OCI-LY1 (cell line): ENCODE measurements around the gene PPFIA1.

ENCODE experiments used
- H2AFZ ChIP-seq: fragments of 200-600 bp; sonication (generic), shearing (Covaris generic); 2 replicates; pipeline ENCODE4 v1.6.0; 2014; ENCODE audit warnings: antibody characterized with exemption, mild to moderate bottlenecking, low read length
- H3F3A ChIP-seq: fragments of 200-600 bp; sonication (generic), shearing (Covaris generic); 2 replicates; pipeline ENCODE4 v1.6.0; 2014; ENCODE audit warnings: mild to moderate bottlenecking, antibody characterized with exemption, low read length, moderate library complexity; ENCODE audit not compliant: insufficient read depth
- H3K27ac ChIP-seq: fragments of 200-600 bp; sonication (generic); 2 replicates; pipeline ENCODE4 v1.5.1; 2014; ENCODE audit warnings: low read length, mixed run types, mild to moderate bottlenecking, low read depth; ENCODE audit not compliant: poor library complexity, severe bottlenecking
- H3K27me3 ChIP-seq: fragments of 200-600 bp; sonication (generic); 2 replicates; pipeline ENCODE4 v1.6.0; 2014; ENCODE audit warnings: antibody characterized with exemption, mild to moderate bottlenecking, low read length, moderate library complexity; ENCODE audit not compliant: insufficient read depth
- H3K36me3 ChIP-seq: fragments of 200-600 bp; sonication (generic); 2 replicates; pipeline ENCODE4 v1.6.1; 2014; ENCODE audit warnings: mild to moderate bottlenecking, antibody characterized with exemption, low read length, moderate library complexity, mixed read lengths; ENCODE audit not compliant: insufficient read depth
- H3K4me1 ChIP-seq: fragments of 200-600 bp; sonication (generic); 2 replicates; pipeline ENCODE4 v1.5.1; 2014; ENCODE audit warnings: mild to moderate bottlenecking, low read length, moderate library complexity; ENCODE audit not compliant: insufficient read depth, severe bottlenecking
- H3K4me2 ChIP-seq: fragments of 200-600 bp; sonication (generic), shearing (Covaris generic); 2 replicates; pipeline ENCODE4 v1.6.1; 2014; ENCODE audit warnings: low read length
- H3K4me3 ChIP-seq: fragments of 200-600 bp; sonication (generic); 2 replicates; pipeline ENCODE4 v1.5.1; 2014; ENCODE audit warnings: low read length, low read depth, mild to moderate bottlenecking, mixed read lengths; ENCODE audit not compliant: poor library complexity, severe bottlenecking
- H3K79me2 ChIP-seq: fragments of 200-600 bp; shearing (Covaris generic); 2 replicates; pipeline ENCODE4 v1.6.1; 2016; ENCODE audit warnings: mixed run types, low read length, mixed read lengths; ENCODE audit not compliant: insufficient read depth
- H3K9ac ChIP-seq: fragments of 200-600 bp; sonication (generic), shearing (Covaris generic); 2 replicates; pipeline ENCODE4 v1.6.1; 2014; ENCODE audit warnings: mild to moderate bottlenecking, low read length, mixed read lengths
- H3K9me2 ChIP-seq: fragments of 200-600 bp; sonication (generic), shearing (Covaris generic); 2 replicates; pipeline ENCODE4 v1.6.1; 2014; ENCODE audit warnings: low read depth, mild to moderate bottlenecking, low read length, mixed read lengths
- H3K9me3 ChIP-seq: fragments of 200-600 bp; shearing (Covaris generic); 2 replicates; pipeline ENCODE4 v1.6.1; 2014; ENCODE audit warnings: low read length, mixed read lengths
- H4K20me1 ChIP-seq: fragments of 200-600 bp; sonication (generic), shearing (Covaris generic); 2 replicates; pipeline ENCODE4 v1.6.0; 2016; ENCODE audit warnings: mild to moderate bottlenecking, low read length; ENCODE audit not compliant: insufficient read depth
- CTCF ChIP-seq: fragments of 200-600 bp; sonication (generic), shearing (Covaris generic); IDR thresholded peaks from 2 replicates; pipeline ENCODE4 v1.5.1; 2017; ENCODE audit warnings: mild to moderate bottlenecking, antibody characterized with exemption, low read length, moderate library complexity, mixed read lengths
- EZH2 ChIP-seq: fragments of 200-600 bp; sonication (generic), shearing (Covaris generic); IDR thresholded peaks from 2 replicates; pipeline ENCODE4 v1.8.0; 2017; ENCODE audit warnings: borderline replicate concordance, mixed run types, mild to moderate bottlenecking, antibody characterized with exemption, low read length, moderate library complexity, mixed read lengths

PPFIA1 gene

GRCh38 chr11:70311616-70312015 is 41.1 kb downstream of the PPFIA1 start:
- TF ChIP-seq CTCF = no peak
- no peak for TF ChIP-seq EZH2
- H3K9me3 ChIP-seq = no peaks in the 10 kb centered on the region
- peaks cover 32% of the 10 kb centered on the region for H3K4me1 ChIP-seq
- H3K27me3 ChIP-seq = no peaks in the 10 kb centered on the region
- H3K36me3 ChIP-seq = peaks cover 5% of the 10 kb centered on the region; the same call in 1 of the 2 replicates
- no peaks in the 10 kb centered on the region for H3K79me2 ChIP-seq
- no peak overlapping the region for H3K4me2 ChIP-seq
- H4K20me1 ChIP-seq = no peaks in the 10 kb centered on the region
- no peaks in the 10 kb centered on the region for H3K9me2 ChIP-seq
- no peaks in the 10 kb centered on the region for H3F3A ChIP-seq
- H3K27ac ChIP-seq = no peak overlapping the region
- H3K4me3 ChIP-seq = no peak overlapping the region
- H3K9ac ChIP-seq = no peak overlapping the region
- H2AFZ ChIP-seq = no peak overlapping the region

DNA sequence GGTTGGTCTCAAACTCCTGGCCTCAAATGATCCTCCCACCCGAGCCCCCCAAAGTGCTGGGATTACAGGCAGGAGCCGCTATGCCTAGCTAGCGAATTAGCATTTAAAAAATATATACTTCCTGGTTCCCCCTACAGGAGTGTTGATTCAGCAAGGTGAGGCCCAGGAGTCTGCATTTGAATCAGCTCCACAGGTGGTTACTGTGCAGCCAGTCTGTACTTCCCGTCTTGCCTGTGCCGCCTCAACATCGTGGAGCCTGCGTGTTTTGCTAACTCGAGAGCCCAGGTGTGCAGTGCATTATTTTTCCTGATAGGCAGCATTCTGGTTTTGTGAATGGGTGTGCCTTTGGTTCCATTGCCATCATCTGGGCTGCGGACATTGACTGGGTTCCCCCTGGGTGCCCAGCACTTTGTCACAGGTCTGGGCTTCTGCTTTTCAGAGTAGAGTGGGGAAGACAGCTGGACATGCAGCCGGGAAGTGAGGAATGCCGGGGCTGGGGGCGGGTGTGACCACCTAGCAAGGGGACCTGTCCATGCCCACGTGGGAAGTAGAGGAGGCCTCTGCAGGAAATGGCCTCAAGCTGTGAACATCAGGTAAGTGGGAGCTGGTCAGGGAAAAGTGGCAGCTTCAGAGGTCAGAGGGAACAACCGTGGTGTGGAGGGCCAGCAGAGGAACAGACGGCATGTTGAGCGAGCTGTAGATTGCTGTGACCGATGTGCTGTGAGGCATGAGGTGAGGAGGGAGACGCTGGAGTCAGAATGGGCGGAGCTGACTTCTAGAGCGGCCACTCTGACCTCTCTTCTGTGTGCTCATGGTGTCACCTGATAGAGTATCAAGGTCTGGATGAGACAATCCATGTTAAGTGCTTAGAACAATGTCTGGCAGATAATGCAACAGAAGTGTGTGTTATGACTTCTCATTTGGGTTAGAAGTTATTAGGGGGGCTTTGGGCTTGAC is 42.2 kb downstream of the PPFIA1 start:
- Histone ChIP-seq H3K4me3 (no peak overlapping the region), H3K4me2 (no peak overlapping the region; the same call in 1 of the 2 replicates)

GRCh38 chr11:70313945-70314344 is 43.5 kb downstream of the PPFIA1 start:
- TF ChIP-seq CTCF (no peak), EZH2 (no peak)
- H3K4me2 ChIP-seq = peak overlapping the region; percentile 37; the same call in 1 of the 2 replicates
- no peak overlapping the region for H3K27ac ChIP-seq
- H3K9ac ChIP-seq = no peak overlapping the region
- peak overlapping the region; percentile 23 for H3K4me3 ChIP-seq
- no peaks in the 10 kb centered on the region for H3K79me2 ChIP-seq
- H3K9me3 ChIP-seq = no peaks in the 10 kb centered on the region
- H3K4me1 ChIP-seq = peaks cover 30% of the 10 kb centered on the region
- H2AFZ ChIP-seq = no peak overlapping the region
- no peaks in the 10 kb centered on the region for H3K27me3 ChIP-seq
- no peaks in the 10 kb centered on the region for H3K9me2 ChIP-seq
- H4K20me1 ChIP-seq = no peaks in the 10 kb centered on the region
- H3K36me3 ChIP-seq = peaks cover 7% of the 10 kb centered on the region; the same call in 1 of the 2 replicates
- no peaks in the 10 kb centered on the region for H3F3A ChIP-seq

More for the DNA sequence above, 42.2 kb downstream of the PPFIA1 start:
- Histone ChIP-seq H3K9ac (no peak overlapping the region), H3F3A (no peaks in the 10 kb centered on the region), H3K27me3 (no peaks in the 10 kb centered on the region), H3K27ac (no peak overlapping the region), H3K4me1 (peaks cover 30% of the 10 kb centered on the region), H2AFZ (no peak overlapping the region), H3K36me3 (peaks cover 4% of the 10 kb centered on the region; the same call in 1 of the 2 replicates), H3K9me3 (no peaks in the 10 kb centered on the region), H3K9me2 (no peaks in the 10 kb centered on the region), H4K20me1 (no peaks in the 10 kb centered on the region), H3K79me2 (no peaks in the 10 kb centered on the region)
- TF ChIP-seq EZH2 (no peak), CTCF (no peak)
